Breast epithelium (tissue), 3 donors: Measurements from ENCODE around the gene TFPI.

ENCODE experiments used
- POLR2A ChIP-seq: fragments of 450-650 bp; IDR thresholded peaks from one replicate; pipeline ENCODE4 v1.6.1; 2016; ENCODE audit warnings: antibody characterized with exemption, mild to moderate bottlenecking, moderate library complexity
- POLR2AphosphoS5 ChIP-seq, 3 donors: sonication (generic); formaldehyde crosslinking; IDR thresholded peaks; one replicate each; pipeline ENCODE4 v1.6.1; 2017; ENCODE audit warnings: antibody characterized with exemption in 3 of 3
- TF ChIP-seq, protein P1 (sequence below), 3 donors: fragments of 450-650 bp; IDR thresholded peaks; one replicate each; pipeline ENCODE4 v1.5.1; 2016 to 2017; ENCODE audit warnings: antibody characterized with exemption in 3 of 3, mild to moderate bottlenecking in 3 of 3, moderate library complexity in 3 of 3

DNA sequence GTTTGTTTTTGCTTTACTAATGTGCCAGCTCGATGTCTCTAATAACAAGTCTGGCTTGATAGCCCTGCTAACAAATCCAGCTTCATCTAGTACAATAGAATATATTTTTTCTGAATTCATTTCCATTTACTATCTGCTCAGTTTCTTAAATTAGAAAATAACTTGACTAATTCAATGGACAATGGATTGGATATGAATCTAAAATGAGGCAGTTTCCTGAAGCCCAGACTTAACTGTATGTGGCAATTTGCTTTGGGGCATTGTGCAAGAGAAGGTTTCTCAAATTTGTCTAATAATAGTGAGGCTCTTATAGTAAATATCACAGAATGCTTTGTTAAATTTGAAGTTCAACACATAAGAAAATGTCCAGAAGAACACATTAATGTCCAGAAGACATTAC, 132.0 kb downstream of the TFPI start:
- TF ChIP-seq, protein P1, sequence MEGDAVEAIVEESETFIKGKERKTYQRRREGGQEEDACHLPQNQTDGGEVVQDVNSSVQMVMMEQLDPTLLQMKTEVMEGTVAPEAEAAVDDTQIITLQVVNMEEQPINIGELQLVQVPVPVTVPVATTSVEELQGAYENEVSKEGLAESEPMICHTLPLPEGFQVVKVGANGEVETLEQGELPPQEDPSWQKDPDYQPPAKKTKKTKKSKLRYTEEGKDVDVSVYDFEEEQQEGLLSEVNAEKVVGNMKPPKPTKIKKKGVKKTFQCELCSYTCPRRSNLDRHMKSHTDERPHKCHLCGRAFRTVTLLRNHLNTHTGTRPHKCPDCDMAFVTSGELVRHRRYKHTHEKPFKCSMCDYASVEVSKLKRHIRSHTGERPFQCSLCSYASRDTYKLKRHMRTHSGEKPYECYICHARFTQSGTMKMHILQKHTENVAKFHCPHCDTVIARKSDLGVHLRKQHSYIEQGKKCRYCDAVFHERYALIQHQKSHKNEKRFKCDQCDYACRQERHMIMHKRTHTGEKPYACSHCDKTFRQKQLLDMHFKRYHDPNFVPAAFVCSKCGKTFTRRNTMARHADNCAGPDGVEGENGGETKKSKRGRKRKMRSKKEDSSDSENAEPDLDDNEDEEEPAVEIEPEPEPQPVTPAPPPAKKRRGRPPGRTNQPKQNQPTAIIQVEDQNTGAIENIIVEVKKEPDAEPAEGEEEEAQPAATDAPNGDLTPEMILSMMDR (IDR thresholded peaks at IDR 0.05), result no peak
- TF ChIP-seq POLR2AphosphoS5 (IDR thresholded peaks at IDR 0.05) (no peak), POLR2A (no peak)
